Natural killer cell (primary cell): ENCODE results near the gene BMERB1. TPM values are rescaled to one million over a fixed set of nuclear protein-coding genes. Genes with fewer than 3 reads are reported as not detected.
"Not testable (repeated sequence)": the region's sequence is repeated elsewhere in the genome, so short reads cannot be mapped to it uniquely, and the experiment has no call there.

Experiments
- ATAC-seq, 3 donors: fragments of 150-1000 bp in 2 of 3; fragments of 200-7000 bp in 1 of 3; cut with Tn5 transposase; 1 replicate in 1 of 3; 2 replicates in 2 of 3; pipeline ENCODE4 v1.10.0; 2021; ENCODE audit warnings: mild to moderate bottlenecking in 2 of 3, moderate library complexity in 2 of 3
- DNase-seq, 2 donors: peaks; one replicate each; pipeline versions ENCODE4 v3.0.0 to v3.0.0-alpha.2; 2013 to 2021; ENCODE audit warnings: mixed read lengths in 1 of 2
- H3K27ac ChIP-seq: one replicate; pipeline ENCODE4 v1.5.1; 2013; ENCODE audit warnings: mild to moderate bottlenecking, low read length
- H3K27me3 ChIP-seq: one replicate; pipeline ENCODE4 v1.6.1; 2013; ENCODE audit warnings: low read length; ENCODE audit not compliant: control insufficient read depth, insufficient read depth
- H3K36me3 ChIP-seq: one replicate; pipeline ENCODE4 v1.6.1; 2013; ENCODE audit warnings: low read length; ENCODE audit not compliant: control insufficient read depth, insufficient read depth
- H3K4me1 ChIP-seq: one replicate; pipeline ENCODE4 v1.6.1; 2013; ENCODE audit warnings: low read length; ENCODE audit not compliant: control insufficient read depth, insufficient read depth
- H3K4me3 ChIP-seq: one replicate; pipeline ENCODE4 v1.5.1; 2013; ENCODE audit warnings: low read length
- H3K9me3 ChIP-seq: one replicate; pipeline ENCODE4 v1.6.1; 2013; ENCODE audit warnings: low read length; ENCODE audit not compliant: control insufficient read depth, insufficient read depth
- H3K27ac Mint-ChIP-seq, 2 donors: one replicate each; pipeline ENCODE4 v1.8.0; 2022; ENCODE audit warnings: mild to moderate bottlenecking in 2 of 2, mixed read lengths in 2 of 2, moderate library complexity in 1 of 2
- H3K27me3 Mint-ChIP-seq, 2 donors: one replicate each; pipeline ENCODE4 v1.8.0; 2022; ENCODE audit warnings: low read depth in 2 of 2, mixed read lengths in 2 of 2
- H3K36me3 Mint-ChIP-seq: one replicate; pipeline ENCODE4 v1.8.0; 2022; ENCODE audit warnings: mixed read lengths
- H3K4me1 Mint-ChIP-seq, 2 donors: one replicate each; pipeline ENCODE4 v1.8.0; 2022; ENCODE audit warnings: mixed read lengths in 2 of 2
- H3K4me3 Mint-ChIP-seq: one replicate; pipeline ENCODE4 v1.8.0; 2022; ENCODE audit warnings: mild to moderate bottlenecking, moderate library complexity, mixed read lengths
- H3K9me3 Mint-ChIP-seq, 2 donors: one replicate each; pipeline ENCODE4 v1.8.0; 2022; ENCODE audit warnings: mixed read lengths in 2 of 2
- CTCF ChIP-seq: fragments of 200-600 bp; IDR thresholded peaks from one replicate; pipeline ENCODE4 v1.8.0; 2022; ENCODE audit warnings: antibody characterized with exemption
- WGBS: methylation state at CpG from one replicate; pipeline ENCODE4 v1.1.7; 2013; ENCODE audit warnings: missing lambda C conversion rate; ENCODE audit not compliant: insufficient coverage; 5-methylcytosine and 5-hydroxymethylcytosine counted together
- intact Hi-C: fragments of 100-400 bp; cut with micrococcal nuclease; formaldehyde crosslinking; loops from one replicate; pipeline ENCODE4 v1.14.2; 2022
- total RNA-seq, 4 donors: library from RNA; stranded (reverse); fragments of 120-200 nt in 1 of 4; gene quantifications; one replicate each; pipeline versions ENCODE4 v1.2.3 to v1.2.4, GENCODE V29; 2013 to 2022

The BMERB1 gene
- total RNA-seq, 3 donors from 2014 or later (not counting 1 experiment from before 2014, with no cell fraction given), result 3.7 to 6.7 (median 4.5) TPM

GRCh38 chr16:15466886-15467781 is 32.7 kb downstream of the BMERB1 start:
- H3K36me3 Mint-ChIP-seq, result peaks cover 7% of the 10 kb centered on the region
- no peaks in the 10 kb centered on the region for H3K4me1 ChIP-seq

GRCh38 chr16:15476971-15477370 is 42.6 kb downstream of the BMERB1 start:
- H3K27ac Mint-ChIP-seq, H3K27me3 Mint-ChIP-seq, H3K4me3 ChIP-seq, H3K4me3 Mint-ChIP-seq, H3K27ac ChIP-seq, H3K9me3 Mint-ChIP-seq, H3K9me3 ChIP-seq, H3K27me3 ChIP-seq, intact Hi-C loops, DNase-seq, ATAC-seq, H3K4me1 ChIP-seq, H3K36me3 Mint-ChIP-seq, H3K36me3 ChIP-seq: not testable (repeated sequence)
- 72% methylated on average over 3 of the region's 4 CpGs for WGBS
- H3K4me1 Mint-ChIP-seq, result peaks cover 5 to 12% of the 10 kb centered on the region in 2 donors

More at GRCh38 chr16:15466886-15467781, 32.7 kb downstream of the BMERB1 start:
- intact Hi-C loops, result no loop called here
- Mint-ChIP-seq H3K27ac (no peak overlapping the region), H3K27me3 (no peaks in the 10 kb centered on the region), H3K4me3 (no peak overlapping the region), H3K4me1 (no peaks in the 10 kb centered on the region), H3K9me3 (peaks cover 0 to 3% of the 10 kb centered on the region in 2 donors)
- 50% methylated on average over 2 of the region's 3 CpGs for WGBS
- no peak for TF ChIP-seq CTCF
- ATAC-seq, result no peak
- Histone ChIP-seq H3K9me3 (no peaks in the 10 kb centered on the region), H3K27ac (no peak overlapping the region), H3K36me3 (no peaks in the 10 kb centered on the region), H3K27me3 (no peaks in the 10 kb centered on the region), H3K4me3 (no peak overlapping the region)
- DNase-seq, result peak in 1 of 2 donors; percentile 13

- H3K27ac ChIP-seq, result no peak overlapping the region
- Mint-ChIP-seq H3K9me3 (no peaks in the 10 kb centered on the region), H3K27ac (no peak overlapping the region), H3K36me3 (no peaks in the 10 kb centered on the region), H3K4me1 (peaks cover 5 to 16% of the 10 kb centered on the region in 2 donors), H3K4me3 (no peak overlapping the region), H3K27me3 (peaks cover 0 to 2% of the 10 kb centered on the region in 2 donors)
- H3K9me3 ChIP-seq, result no peaks in the 10 kb centered on the region
- no peak for TF ChIP-seq CTCF
- intact Hi-C loops, result no loop called here
- H3K36me3 ChIP-seq, result no peaks in the 10 kb centered on the region
- ATAC-seq (no peak), DNase-seq (no peak)
- H3K4me1 ChIP-seq, result no peaks in the 10 kb centered on the region
- H3K27me3 ChIP-seq, result no peaks in the 10 kb centered on the region
- WGBS, result 89% methylated on average over 1 of the region's 2 CpGs
- no peak overlapping the region for H3K4me3 ChIP-seq
These were observed 43.4 kb downstream of the BMERB1 start for GRCh38 chr16:15477802-15478201.

GRCh38 chr16:15482068-15482747 is 47.8 kb downstream of the BMERB1 start:
- H3K27ac ChIP-seq, result no peak overlapping the region
- 88% methylated on average over 2 of the region's 3 CpGs for WGBS
- H3K4me3 ChIP-seq, result no peak overlapping the region
- H3K4me1 ChIP-seq, result no peaks in the 10 kb centered on the region
- no peaks in the 10 kb centered on the region for H3K36me3 ChIP-seq
- Mint-ChIP-seq H3K27me3 (no peaks in the 10 kb centered on the region), H3K9me3 (no peaks in the 10 kb centered on the region), H3K4me1 (peaks cover under 1 to 11% of the 10 kb centered on the region in 2 donors), H3K36me3 (no peaks in the 10 kb centered on the region), H3K27ac (peak overlapping the region in 1 of 2 donors; percentile 56), H3K4me3 (no peak overlapping the region)
- no peaks in the 10 kb centered on the region for H3K9me3 ChIP-seq
- intact Hi-C loops, result no loop called here
- DNase-seq (no peak), ATAC-seq (no peak)
- no peak for TF ChIP-seq CTCF
- H3K27me3 ChIP-seq, result no peaks in the 10 kb centered on the region
